ENCODE results near the gene CHMP1A.
A peak's percentile ranks its signal among the peaks of the same experiment; 100 is the strongest.
"Not testable (repeated sequence)": the region's sequence is repeated elsewhere in the genome, so short reads cannot be mapped to it uniquely, and the experiment has no call there.

Gene CHMP1A

DNA sequence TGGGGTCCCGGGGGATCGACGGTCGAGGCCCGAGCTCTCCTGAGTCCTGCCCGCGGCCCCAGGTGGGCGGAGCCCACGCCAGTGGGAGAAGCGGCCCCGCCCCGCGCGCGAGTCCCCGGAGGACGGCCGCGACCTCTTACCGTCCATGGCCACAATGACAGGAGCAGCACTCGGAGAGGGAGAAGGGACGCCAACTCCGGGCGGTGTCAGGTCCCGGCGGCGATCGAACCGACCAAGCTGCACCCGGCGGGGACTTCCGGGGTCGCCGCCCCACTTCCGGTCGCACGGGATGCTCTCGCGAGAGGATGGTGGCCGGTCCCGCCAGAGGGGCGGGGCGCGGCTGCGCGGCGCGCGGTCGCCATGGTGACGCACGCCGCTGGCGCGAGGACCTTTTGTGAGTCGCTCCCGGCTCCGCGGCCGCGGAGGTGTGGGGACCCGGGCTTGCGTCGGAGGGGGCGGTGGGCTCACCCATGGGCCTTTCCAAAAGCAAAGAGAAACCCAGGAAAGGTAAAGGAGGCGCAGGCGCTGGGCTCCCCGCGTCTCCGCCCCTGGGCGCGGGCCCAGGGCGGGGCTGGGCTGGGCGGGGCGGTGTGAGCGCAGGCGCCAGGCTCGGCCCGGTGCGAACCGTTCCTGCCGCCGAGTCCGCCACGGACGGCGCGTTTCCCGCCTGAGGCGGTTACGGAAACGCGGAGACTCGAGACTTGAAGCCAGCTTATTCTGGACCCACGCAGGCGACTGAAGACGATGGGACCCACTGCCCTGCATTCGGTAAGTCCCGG is at the start of gene CHMP1A, which contains the start of gene SPATA33:
CHMP1A (minus strand) TSS at position 267 of the 779 bp plus-strand sequence; CDS start at position 147, 120 bp downstream.
SPATA33 (plus strand) TSS at position 395 of the 779 bp plus-strand sequence; CDS start at position 471, 76 bp downstream.
- peak; percentile 75 for DNase-seq (ENCODE audit: low spot score)

DNA sequence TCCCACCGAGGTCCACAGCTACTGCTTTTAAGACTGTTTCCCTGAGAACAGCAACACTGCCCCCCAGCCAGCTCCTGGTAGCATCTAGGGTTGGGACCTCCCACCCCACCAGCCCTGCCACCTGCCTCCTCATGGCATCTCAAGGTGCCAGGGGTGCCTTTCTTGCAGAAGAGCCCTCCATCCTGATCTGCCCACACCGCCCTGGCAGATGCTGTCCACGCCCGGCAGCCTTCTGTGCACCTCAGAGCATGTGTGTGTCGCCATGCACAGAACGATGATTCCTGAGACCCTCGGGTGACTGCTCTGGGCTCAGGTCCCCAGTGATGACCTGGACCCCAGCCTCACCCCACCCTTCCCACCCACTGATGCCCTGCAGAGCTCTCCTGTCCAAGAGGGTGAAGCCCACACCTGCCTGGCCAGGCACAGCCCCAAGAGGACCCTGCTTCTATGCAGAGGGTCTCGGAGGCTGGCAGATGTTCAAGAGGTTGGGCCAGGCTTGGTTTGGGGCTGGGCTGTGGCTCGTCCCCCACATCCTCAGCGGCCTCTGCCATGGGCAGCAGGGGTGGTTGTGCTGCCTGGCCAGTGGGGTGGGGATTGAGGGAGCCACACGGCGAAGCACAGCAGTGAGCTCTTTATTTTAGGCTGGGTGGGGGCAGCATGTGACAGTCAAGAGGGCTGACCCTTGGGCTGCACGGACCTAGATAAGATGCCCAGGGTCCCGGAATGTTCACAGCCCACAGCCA is 49.2 kb upstream of the CHMP1A start:
- DNase-seq (ENCODE audit: low spot score) = no peak

DNA sequence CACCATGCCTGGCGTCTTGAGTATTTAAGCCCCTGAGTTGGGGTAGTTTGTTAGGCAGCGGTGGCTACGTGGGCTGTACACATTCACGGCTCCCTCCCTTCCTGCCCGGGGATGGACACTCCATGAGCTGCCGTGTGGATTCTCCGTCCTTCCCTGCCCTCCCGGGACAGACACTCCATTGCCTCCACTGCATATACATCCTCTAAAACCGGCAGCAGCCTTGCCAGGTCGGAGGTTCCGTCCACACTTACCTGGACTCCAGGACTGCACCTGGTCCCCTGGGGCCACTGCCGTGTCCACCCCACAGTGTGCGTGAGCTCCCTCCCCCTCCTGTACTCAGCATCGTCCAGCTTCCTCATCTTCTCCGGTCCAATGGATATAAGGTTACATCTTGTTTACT is 47.5 kb upstream of the CHMP1A start:
- DNase-seq (ENCODE audit: low spot score) = no peak

GRCh38 chr16:89704281-89704680 is 46.8 kb upstream of the CHMP1A start:
- no peak for DNase-seq (ENCODE audit: low spot score)

DNA sequence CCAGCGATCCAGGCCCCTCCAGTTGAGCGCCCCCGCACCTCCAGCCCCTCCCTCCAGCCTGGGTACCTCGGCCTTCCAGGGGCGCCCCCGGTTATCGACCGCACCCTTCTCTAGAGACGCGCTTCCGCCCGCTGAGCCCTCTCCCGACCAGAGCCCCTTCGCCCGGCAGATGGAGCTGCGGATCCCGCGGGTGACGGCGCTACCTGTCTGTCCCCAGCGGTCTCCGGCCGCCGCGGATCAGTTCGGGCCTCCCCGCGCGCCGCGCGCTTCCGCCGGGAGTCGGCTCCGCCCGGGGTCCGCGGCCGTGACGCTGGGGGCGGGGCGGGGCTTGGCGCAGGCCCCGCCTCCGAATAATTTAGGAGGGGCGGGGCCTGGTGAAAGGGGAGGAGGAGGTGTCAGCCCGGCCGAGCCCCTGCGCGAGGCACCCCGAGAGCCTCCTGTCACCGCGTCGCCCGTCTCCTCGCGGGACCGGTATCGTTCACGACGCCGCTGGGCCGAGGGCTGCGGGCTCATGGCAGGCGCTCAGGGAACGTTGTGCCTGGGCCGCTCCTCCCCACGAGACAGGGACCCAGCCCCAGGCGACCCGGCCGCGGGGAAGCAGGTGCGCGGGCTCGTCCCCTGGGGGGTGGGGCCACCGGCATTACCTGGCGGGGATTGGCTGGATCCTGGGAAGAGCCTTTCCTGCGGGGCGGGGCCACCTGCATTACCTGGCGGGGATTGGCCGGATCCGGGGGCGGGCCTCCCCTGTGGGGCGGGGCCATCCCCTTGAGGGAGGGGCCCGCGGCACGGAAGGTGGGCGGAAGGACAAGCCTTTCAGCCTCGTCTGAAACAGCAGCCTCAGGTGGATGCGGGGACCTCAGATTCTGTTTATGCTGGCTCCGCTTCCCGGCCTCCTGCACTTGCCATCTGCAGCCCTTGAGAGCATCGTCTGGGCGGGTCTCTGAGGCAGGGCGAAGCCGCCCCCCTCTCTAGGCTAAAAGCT is 44.2 kb upstream of the CHMP1A start, which contains the start of gene SPATA2L:
SPATA2L (minus strand) TSS at position 281 of the 982 bp plus-strand sequence. CDS start 473 bp downstream, outside the sequence.
- peak; percentile 64 for DNase-seq (ENCODE audit: low spot score)

DNA sequence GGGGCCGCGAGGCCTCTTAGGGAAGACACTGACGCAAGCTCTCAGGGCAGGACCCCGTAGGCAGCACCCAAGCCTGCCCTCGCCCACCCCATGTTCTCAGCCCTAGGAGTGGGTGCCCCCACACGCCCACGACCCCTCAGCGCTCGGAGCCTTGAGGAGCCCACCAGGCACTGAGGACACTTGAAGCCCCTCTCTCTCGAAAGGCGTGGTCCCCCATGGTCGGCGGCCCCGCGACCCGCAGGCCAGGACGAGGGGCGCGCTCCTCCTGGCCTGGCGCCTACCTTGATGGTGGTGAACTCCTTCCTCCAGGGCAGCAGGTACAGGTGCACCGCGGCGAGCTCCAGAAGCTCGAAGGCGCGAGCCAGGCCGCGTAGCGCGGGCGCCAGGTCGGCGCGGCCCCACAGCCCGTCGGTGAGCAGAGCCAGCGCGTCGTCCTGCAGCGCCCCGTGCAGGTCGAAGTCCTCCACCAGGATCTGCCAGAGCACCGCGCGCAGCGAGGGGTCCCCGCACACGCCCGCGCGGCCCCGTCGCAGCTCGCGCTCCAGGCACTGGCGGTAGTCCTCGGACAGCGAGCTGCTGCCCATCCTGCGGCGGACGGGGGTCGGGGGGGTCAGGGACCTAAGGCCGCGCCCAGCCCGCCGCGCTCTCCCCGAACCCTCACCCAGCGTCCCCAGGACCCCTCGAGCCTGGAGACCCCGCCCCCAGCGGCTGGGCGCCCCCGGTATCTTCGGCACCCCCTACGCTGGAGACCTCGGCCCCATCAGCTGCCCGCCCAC is 43.3 kb upstream of the CHMP1A start:
- DNase-seq (ENCODE audit: low spot score) = no peak

DNA sequence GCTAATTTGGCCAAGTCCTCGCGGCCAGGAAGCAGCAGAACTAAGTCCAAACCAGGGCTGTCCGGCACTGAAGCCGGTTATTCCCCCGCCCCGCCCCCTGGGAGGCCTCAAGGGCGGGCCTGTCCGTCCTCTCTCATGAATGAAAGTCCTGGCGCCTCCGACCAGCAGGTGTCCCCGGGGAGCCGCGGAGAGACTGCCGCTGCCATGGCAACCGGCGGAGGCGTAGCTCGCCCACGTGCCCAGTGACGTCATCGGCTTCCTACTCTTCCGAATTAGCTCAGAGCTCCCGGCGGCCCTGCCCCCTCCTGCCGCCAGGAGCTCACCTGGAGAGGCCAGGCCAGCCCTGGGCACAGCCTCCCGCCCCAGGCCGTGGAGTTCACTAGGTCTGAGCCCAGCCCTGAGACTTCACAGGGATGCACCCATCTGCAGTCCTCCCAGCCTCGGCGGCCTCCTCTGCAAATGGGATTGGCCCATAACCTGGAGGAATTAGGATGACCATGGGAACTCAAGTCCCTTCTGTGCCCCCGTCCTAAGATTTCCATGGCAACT is 42.7 kb upstream of the CHMP1A start:
- peak; percentile 98 for DNase-seq (ENCODE audit: low spot score)

GRCh38 chr16:89699629-89700099 is 42.2 kb upstream of the CHMP1A start:
- not testable (repeated sequence) for DNase-seq (ENCODE audit: low spot score)

DNA sequence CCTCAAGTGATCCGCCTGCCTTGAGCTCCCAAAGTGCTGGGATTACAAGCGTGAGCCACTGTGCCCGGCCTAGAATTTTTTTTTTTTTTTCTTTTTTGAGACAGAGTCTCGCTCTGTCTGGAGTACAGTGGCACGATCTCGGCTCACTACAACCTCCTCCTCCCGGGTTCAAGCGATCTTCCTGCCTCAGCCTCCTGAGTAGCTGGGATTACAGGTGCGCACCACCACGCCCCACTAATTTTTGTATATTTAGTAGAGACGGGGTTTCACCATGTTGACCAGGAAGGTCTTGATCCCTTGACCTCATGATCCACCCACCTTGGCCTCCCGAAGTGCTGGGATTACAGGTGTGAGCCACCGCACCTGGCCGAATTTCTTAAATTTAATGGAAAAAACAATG is 41.2 kb upstream of the CHMP1A start:
- not testable (repeated sequence) for DNase-seq (ENCODE audit: low spot score)

DNA sequence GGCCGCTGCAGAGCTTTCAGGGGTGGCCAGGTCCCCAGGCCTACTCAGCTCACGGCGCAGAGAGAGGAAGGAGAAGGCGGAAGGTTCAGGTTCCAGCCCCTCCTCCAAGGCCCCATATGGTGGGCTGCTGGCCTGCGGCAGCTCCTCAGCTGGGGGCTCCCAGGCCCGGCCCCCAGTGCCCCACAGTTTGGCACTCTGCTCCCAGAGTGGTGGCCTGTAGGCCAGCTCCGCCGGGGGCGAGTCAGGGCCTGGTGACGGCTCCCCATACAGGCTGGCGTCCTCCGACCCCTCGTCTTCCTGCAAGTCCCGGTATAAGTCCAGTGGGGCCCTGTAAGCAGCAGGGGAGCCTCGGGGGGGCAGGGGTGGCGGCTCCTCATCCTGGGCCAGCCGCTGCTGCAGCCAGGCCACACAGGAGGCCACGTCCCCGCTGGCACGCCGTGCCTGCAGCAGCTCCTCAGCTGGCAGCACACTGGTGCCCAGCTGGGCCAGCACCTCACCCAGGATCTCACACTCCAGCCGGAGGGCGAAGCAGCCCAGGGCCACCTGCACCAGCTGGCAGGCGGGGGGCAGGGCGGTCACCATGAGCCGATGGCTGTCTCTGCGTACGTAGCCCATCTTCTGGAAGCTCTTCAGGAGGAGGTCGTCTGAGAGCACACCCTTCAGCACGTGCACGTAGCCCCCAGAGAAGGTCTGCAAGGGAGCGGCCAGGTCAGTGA is 40.3 kb upstream of the CHMP1A start:
- DNase-seq (ENCODE audit: low spot score) = no peak

DNA sequence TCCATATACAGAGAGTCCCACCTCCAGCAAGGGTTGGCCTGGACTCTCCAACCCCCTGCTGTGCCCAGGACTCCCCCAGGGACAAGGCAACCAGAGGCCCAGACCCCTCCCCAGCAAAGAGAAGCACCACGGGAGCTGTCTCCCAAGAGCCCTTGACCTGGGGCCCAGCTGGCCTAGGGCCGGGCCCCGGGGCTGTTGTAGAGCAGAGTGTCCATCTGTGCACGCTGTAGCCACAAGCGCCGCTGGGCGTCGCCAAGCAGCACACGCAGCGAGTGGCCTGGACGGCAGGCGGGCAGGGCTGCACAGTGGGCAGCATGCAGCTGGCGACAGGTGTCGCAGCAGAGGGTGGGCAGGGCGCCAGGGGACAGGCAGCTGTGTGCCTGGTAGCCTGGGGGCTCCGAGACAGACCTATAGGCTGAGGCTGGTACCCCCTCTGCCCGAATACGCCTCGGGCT is 39.7 kb upstream of the CHMP1A start:
- no peak for DNase-seq (ENCODE audit: low spot score)

GRCh38 chr16:89696670-89697128 is 39.2 kb upstream of the CHMP1A start:
- DNase-seq (ENCODE audit: low spot score) = no peak

GRCh38 chr16:89695875-89696669 is 38.6 kb upstream of the CHMP1A start:
- DNase-seq (ENCODE audit: low spot score) = no peak

DNA sequence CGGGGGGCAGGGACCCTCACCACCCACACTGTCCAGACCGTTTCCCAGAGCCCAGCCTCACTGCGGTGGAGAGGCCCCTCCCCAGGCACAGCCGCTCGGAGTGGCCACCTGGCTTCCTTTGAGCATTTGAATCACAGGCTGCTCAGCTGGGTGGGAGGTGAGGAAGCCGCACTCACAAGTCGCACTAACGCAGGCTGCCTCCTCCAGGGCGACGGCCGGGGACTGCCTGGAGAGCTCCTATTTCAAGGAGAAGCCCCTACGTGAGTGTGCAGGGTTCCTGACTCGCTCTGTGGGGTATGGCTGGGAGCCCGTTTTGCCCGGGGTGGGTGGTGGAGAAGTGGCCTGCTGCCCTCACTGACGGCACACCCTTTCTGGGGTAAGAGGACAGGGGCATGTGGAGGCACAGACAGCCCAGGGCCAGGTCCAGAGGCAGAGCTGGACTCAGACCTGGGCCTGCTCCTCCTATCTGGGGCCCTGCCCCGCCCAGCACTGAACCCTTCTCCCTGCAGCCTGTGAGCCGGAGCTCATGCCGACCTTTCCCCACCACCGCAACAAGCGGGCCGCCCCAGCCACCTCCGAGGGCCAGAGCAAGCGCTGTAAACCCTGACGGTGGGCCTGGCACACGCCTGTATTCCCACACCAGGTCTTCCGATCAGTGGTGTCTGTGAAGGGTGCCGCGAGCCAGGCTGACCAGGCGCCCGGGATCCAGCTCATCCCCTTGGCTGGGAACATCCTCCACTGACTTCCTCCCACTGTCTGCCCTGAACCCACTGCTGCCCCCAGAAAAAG is 37.8 kb upstream of the CHMP1A start:
- no peak for DNase-seq (ENCODE audit: low spot score)

- not testable (repeated sequence) for DNase-seq (ENCODE audit: low spot score)
Measured at GRCh38 chr16:89694784-89695085, 37.2 kb upstream of the CHMP1A start.

DNA sequence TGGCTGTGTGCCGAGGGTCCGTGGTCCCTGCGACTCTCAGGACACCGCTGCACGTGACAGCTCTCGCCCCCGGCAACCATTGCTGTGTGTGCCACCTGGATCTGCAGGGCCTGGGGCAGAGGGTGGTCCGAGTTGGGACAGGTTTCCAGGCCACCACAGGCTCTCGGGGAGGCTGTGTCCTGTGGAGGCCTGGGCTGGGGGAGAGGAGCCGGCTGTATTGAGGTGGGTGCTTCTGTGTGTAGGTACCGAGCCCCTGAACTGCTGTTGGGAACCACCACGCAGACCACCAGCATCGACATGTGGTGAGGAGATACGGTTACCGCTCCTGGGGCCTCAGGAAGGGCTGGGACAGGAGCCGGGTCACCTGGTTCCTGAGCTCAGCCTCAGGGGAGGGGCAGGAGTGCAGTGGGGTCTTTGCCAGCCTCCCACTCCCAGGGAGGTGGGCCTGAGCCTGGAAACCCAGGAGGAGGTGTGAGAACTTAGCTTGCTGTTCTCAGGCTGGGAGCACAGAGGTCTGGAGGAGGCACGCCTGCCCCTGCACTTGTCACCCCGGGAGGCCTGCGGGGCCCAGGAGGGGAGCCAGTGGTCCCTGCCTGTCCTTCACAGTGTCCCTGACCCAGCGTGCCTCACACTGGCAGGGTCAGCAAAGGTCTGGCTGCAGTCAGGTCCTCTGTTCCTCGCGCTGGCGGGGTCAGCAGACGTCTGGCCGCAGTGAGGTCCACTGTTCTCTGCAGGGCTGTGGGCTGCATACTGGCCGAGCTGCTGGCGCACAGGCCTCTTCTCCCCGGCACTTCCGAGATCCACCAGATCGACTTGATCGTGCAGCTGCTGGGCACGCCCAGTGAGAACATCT is 36.6 kb upstream of the CHMP1A start:
- no peak for DNase-seq (ENCODE audit: low spot score)

DNA sequence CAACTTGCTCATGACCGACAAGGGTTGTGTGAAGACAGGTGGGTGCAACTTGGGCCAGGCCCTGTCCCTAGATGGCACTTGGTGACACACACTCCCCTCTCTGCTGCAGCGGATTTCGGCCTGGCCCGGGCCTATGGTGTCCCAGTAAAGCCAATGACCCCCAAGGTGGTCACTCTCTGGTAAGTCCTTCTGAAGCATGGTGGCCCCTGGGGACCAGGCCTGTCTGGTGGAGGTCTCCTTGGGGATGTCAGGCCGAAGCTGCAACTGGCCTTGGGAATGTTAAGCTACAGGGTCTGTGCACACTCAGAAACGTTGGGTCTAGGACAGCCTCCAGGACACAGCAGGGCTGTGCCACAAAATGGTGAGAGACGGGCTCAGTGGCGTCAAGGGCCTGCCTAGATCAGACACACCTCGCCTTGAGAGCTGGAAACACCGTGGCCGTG is 35.8 kb upstream of the CHMP1A start:
- no peak for DNase-seq (ENCODE audit: low spot score)
